ENCODE data around the gene RPGR.

The RPGR gene

GRCh38 chrX:38247051-38247450 lies 80.3 kb downstream of the RPGR start:
- DNase-seq: no peak

GRCh38 chrX:38240541-38240940 lies 86.8 kb downstream of the RPGR start:
- DNase-seq: no peak

- no peak for DNase-seq
Observed at GRCh38 chrX:38236901-38237615, 90.3 kb downstream of the RPGR start.

- no peak for DNase-seq
Observed at GRCh38 chrX:38233891-38234667, 93.2 kb downstream of the RPGR start.

GRCh38 chrX:38232079-38232686 lies 95.1 kb downstream of the RPGR start:
- DNase-seq: no peak

- no peak for DNase-seq
Observed at GRCh38 chrX:38225093-38225492, 102.2 kb downstream of the RPGR start.

- no peak for DNase-seq
Observed at GRCh38 chrX:38224160-38224559, 103.1 kb downstream of the RPGR start.

- DNase-seq: no peak
Observed at GRCh38 chrX:38221391-38221929, 105.8 kb downstream of the RPGR start.

- DNase-seq: no peak
Observed at GRCh38 chrX:38220415-38221390, 106.6 kb downstream of the RPGR start, which contains the start of gene SRPX. SRPX (minus strand) TSS chrX:38220871; CDS start chrX:38220792, 79 bp downstream.

GRCh38 chrX:38220024-38220414 lies 107.3 kb downstream of the RPGR start:
- DNase-seq: no peak

All from NCI-H1092 treated with DMSO at 0.1 percent for 48 hours (cell line).